ENCODE measurements around the gene CERS1.

GRCh38 chr19:18834644-18834984, 61.3 kb downstream of the CERS1 start:
- TF ChIP-seq CTCF (IDR thresholded peaks at IDR 0.05) = no peak
- TF ChIP-seq POLR2A (IDR thresholded peaks at IDR 0.05) = no peak
